NB4 (cell line): ENCODE measurements around the gene BICDL1.

Experiments
- CTCF ChIP-seq: IDR thresholded peaks from one replicate; pipeline ENCODE4 v1.5.1; 2012; ENCODE audit warnings: low read depth, low read length
- MAX ChIP-seq: IDR thresholded peaks from 2 replicates; pipeline ENCODE4 v1.6.1; 2011; ENCODE audit warnings: low read depth, low read length
- MYC ChIP-seq: IDR thresholded peaks from 2 replicates; pipeline ENCODE4 v1.6.1; 2011; ENCODE audit warnings: low read depth, low read length
- POLR2A ChIP-seq: IDR thresholded peaks from 2 replicates; pipeline ENCODE4 v1.6.1; 2011; ENCODE audit warnings: mild to moderate bottlenecking; ENCODE audit not compliant: insufficient read length; ENCODE audit errors: extremely low read depth

GRCh38 chr12:120140603-120141002, 151.6 kb downstream of the BICDL1 start:
- TF ChIP-seq CTCF, result no peak
- TF ChIP-seq MAX, result no peak
- no peak for TF ChIP-seq MYC
- TF ChIP-seq POLR2A, result no peak
